HG03575 (cell line): ENCODE measurements around the gene TPSAB1.
"Not testable (repeated sequence)": the region's sequence is repeated elsewhere in the genome, so short reads cannot be mapped to it uniquely, and the experiment has no call there.

Experiments used
- ATAC-seq: cut with Tn5 transposase; IDR thresholded peaks from one replicate; pipeline ENCODE4 v1.9.1; 2021; ENCODE audit not compliant: unreplicated experiment, insufficient number of reproducible peaks, low FRiP score; ENCODE audit errors: extremely low read depth

Gene TPSAB1

GRCh38 chr16:1221628-1222552, 18.6 kb upstream of the TPSAB1 start:
- ATAC-seq = no peak

- no peak for ATAC-seq
These were observed 17.8 kb upstream of the TPSAB1 start for GRCh38 chr16:1222553-1223354.

GRCh38 chr16:1223355-1224214, 16.9 kb upstream of the TPSAB1 start:
- ATAC-seq = no peak

- no peak for ATAC-seq
These were observed 15.9 kb upstream of the TPSAB1 start for GRCh38 chr16:1224558-1224957.

GRCh38 chr16:1225051-1225451, 15.5 kb upstream of the TPSAB1 start, which contains the start of gene TPSG1:
TSS of gene TPSG1 (minus strand) at chr16:1225268. CDS start at chr16:1225252, 16 bp downstream.
- ATAC-seq = no peak

- ATAC-seq = not testable (repeated sequence)
These were observed 14.7 kb upstream of the TPSAB1 start for GRCh38 chr16:1225728-1226311.

GRCh38 chr16:1226692-1227091, 13.8 kb upstream of the TPSAB1 start:
- ATAC-seq = not testable (repeated sequence)

- not testable (repeated sequence) for ATAC-seq
These were observed 12.3 kb upstream of the TPSAB1 start for GRCh38 chr16:1228227-1228626.

- not testable (repeated sequence) for ATAC-seq
These were observed 11.0 kb upstream of the TPSAB1 start for GRCh38 chr16:1229476-1229875.

- ATAC-seq = not testable (repeated sequence)
These were observed 10.4 kb upstream of the TPSAB1 start, which contains the start of gene TPSB2 for GRCh38 chr16:1230084-1230470. TSS of gene TPSB2 (minus strand) at chr16:1230184. CDS start at chr16:1229951, 233 bp downstream.

- ATAC-seq = not testable (repeated sequence)
These were observed 9.9 kb upstream of the TPSAB1 start for GRCh38 chr16:1230471-1231212.

GRCh38 chr16:1231301-1231700, 9.2 kb upstream of the TPSAB1 start:
- ATAC-seq = not testable (repeated sequence)

GRCh38 chr16:1232049-1232748, 8.3 kb upstream of the TPSAB1 start:
- ATAC-seq = not testable (repeated sequence)

GRCh38 chr16:1236659-1237058, 3.8 kb upstream of the TPSAB1 start:
- not testable (repeated sequence) for ATAC-seq

GRCh38 chr16:1237990-1238389, 2.5 kb upstream of the TPSAB1 start:
- no peak for ATAC-seq

- ATAC-seq = not testable (repeated sequence)
These were observed 1.6 kb upstream of the TPSAB1 start for GRCh38 chr16:1238909-1239308.

- not testable (repeated sequence) for ATAC-seq
These were observed 930 bp upstream of the TPSAB1 start for GRCh38 chr16:1239575-1239974.
